ENCODE measurements around the gene CYP27C1.

DNA sequence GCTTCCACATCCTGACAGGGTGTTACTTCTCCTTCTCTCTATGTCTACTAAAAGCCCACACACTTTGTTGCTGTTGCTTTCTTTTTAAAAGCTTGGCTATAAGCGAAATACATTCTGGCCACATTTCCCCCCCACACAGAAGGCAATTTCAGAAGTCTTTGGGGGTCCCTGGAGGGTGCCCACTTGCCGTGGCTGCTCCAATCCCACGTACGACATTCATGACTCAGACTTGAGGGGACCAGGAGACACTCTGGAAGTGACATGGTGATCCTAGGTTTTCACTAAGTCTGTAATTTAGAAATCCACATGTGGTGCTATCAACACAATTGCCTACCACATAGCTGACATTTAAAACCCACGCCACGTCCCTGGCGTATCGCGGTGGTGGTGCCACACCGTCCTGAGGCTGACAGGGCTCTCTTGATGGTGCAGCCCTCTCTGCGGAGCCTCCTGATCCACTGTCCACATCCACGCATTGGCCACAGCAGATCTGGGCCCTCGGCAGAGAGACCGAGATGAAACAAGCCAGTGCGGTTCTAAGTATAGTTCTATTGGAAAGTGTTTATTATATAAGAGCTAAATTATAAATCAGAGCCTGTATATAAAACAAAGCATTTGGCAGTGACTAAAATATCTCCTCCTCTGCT is 42.4 kb downstream of the CYP27C1 start:
- TF ChIP-seq, protein P1, sequence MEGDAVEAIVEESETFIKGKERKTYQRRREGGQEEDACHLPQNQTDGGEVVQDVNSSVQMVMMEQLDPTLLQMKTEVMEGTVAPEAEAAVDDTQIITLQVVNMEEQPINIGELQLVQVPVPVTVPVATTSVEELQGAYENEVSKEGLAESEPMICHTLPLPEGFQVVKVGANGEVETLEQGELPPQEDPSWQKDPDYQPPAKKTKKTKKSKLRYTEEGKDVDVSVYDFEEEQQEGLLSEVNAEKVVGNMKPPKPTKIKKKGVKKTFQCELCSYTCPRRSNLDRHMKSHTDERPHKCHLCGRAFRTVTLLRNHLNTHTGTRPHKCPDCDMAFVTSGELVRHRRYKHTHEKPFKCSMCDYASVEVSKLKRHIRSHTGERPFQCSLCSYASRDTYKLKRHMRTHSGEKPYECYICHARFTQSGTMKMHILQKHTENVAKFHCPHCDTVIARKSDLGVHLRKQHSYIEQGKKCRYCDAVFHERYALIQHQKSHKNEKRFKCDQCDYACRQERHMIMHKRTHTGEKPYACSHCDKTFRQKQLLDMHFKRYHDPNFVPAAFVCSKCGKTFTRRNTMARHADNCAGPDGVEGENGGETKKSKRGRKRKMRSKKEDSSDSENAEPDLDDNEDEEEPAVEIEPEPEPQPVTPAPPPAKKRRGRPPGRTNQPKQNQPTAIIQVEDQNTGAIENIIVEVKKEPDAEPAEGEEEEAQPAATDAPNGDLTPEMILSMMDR (IDR thresholded peaks at IDR 0.05), result no peak
- no peak for TF ChIP-seq POLR2A (IDR thresholded peaks at IDR 0.05)

Data from adrenal gland (tissue), 5 donors.